Heart right ventricle (tissue), 16 donors: ENCODE results near the gene ACVR2A. TPM values are rescaled to one million over a fixed set of nuclear protein-coding genes. Genes with fewer than 3 reads are reported as not detected.

Source experiments
- ATAC-seq, 8 donors: fragments of 200-7000 bp; cut with Tn5 transposase; one replicate each; pipeline ENCODE4 v1.9.1; 2020; ENCODE audit warnings: mild to moderate bottlenecking in 8 of 8, moderate library complexity in 8 of 8, moderate number of reproducible peaks in 1 of 8
- DNase-seq, 2 donors: peaks; one replicate each; pipeline ENCODE4 v3.0.0-alpha.2; 2020
- H3K27ac ChIP-seq, 10 donors: fragments of 200-600 bp; sonication (generic) in 2 of 10; one replicate each; pipeline versions ENCODE4 v1.5.0 to v1.8.0; 2020 to 2022; ENCODE audit warnings: mild to moderate bottlenecking in 3 of 10
- H3K27me3 ChIP-seq, 7 donors: fragments of 200-600 bp; one replicate each; pipeline ENCODE4 v1.8.0; 2021 to 2022; ENCODE audit warnings: mild to moderate bottlenecking in 2 of 7
- H3K36me3 ChIP-seq, 9 donors: fragments of 200-600 bp; sonication (generic) in 1 of 9; one replicate each; pipeline versions ENCODE4 v1.5.0 to v1.8.0; 2020 to 2022; ENCODE audit warnings: mild to moderate bottlenecking in 2 of 9
- H3K4me1 ChIP-seq, 9 donors: fragments of 200-600 bp; sonication (generic) in 1 of 9; one replicate each; pipeline versions ENCODE4 v1.5.0 to v1.8.0; 2020 to 2022; ENCODE audit warnings: mild to moderate bottlenecking in 4 of 9
- H3K4me3 ChIP-seq, 10 donors: fragments of 200-600 bp; sonication (generic) in 2 of 10; one replicate each; pipeline versions ENCODE4 v1.5.0 to v1.8.0; 2020 to 2022; ENCODE audit warnings: mild to moderate bottlenecking in 7 of 10, moderate library complexity in 2 of 10
- H3K9me3 ChIP-seq, 11 donors: fragments of 200-600 bp in 10 of 11; sonication (generic) in 2 of 11; one replicate each; pipeline versions ENCODE4 v1.5.0 to v1.8.0; 2013 to 2022; ENCODE audit warnings: mild to moderate bottlenecking in 2 of 11, control low read depth in 1 of 11, moderate library complexity in 1 of 11
- WGBS, 2 donors: extraction: QIAGEN DNeasy Blood & Tissue Kit; methylation state at CpG; one replicate each; pipeline ENCODE4 v1.1.7; 2013; ENCODE audit warnings: inconsistent platforms in 1 of 2; 5-methylcytosine and 5-hydroxymethylcytosine counted together
- intact Hi-C, 10 donors: fragments of 100-400 bp; cut with DNase I; formaldehyde crosslinking; loops; one replicate each; pipeline versions ENCODE4 v1.11.1 to v1.14.2; 2022
- polyA plus RNA-seq, 2 donors: library from polyadenylated mRNA; stranded (reverse); fragments of 200-250 nt; gene quantifications; one replicate each; pipeline ENCODE4 v1.2.3, GENCODE V29; 2013
- total RNA-seq, 10 donors: library from RNA; stranded (reverse); fragmentation: NEBNext Ultra II Directional in 3 of 10; extraction: Animal tissue kit (Norgen Biotek cat#: 25700) in 3 of 10; gene quantifications; one replicate each; pipeline versions ENCODE4 v1.2.1 to v1.2.4, GENCODE V29; 2021 to 2023
- TF ChIP-seq, protein P1 (sequence below), 9 donors: fragments of 200-600 bp; sonication (generic) in 2 of 9; IDR thresholded peaks; one replicate each; pipeline versions ENCODE4 v1.5.0 to v1.8.0; 2021 to 2022; ENCODE audit warnings: antibody characterized with exemption in 9 of 9, mild to moderate bottlenecking in 5 of 9, moderate library complexity in 1 of 9
- donor health status: Arrhythmogenic right ventricular cardiomyopathy.
- donor health status: ischemic (EF 13 %, LVEDD 7.1; RV severe dilation, severe dysfunction).
- donor health status: healthy with polysubstance abuse.
- donor health status: DM: no; HTN: yes; CAD: no.
- donor health status: DM: no; HTN: no; CAD: no.
- donor health status: ischemic (EF 25% LVEDD 6.9; RV normal size, moderate dysfunction).
- donor health status: ischemic (EF 25% LVEDD 5.7; RV mildly dilated, moderate dysfunction).
- donor health status: healthy.
- donor health status: DM: yes; HTN: yes; CAD: no.
- donor health status: Ischemic cardiomyopathy.
- donor health status: ischemic (EF 35%, LVEDD 5.7; RV mildly dilated, moderate dysfunction).
- donor health status: nonischemic (EF 11% LVEDD 7.7; RV severe dilation, severe dysfunction).
- donor health status: DM: yes; HTN: yes; CAD: no.
- donor health status: PGD.
- donor health status: ischemic (EF 29% LVEDD 5.4; RV normal size, mild dysfunction).
- donor health status: nonischemic (EF 23%, LVEDD 6.1; RV moderate dilation, normal function).

The ACVR2A gene
- total and polyA plus RNA-seq, 12 donors, result 2.7 to 14.4 (median 11.2) TPM

DNA sequence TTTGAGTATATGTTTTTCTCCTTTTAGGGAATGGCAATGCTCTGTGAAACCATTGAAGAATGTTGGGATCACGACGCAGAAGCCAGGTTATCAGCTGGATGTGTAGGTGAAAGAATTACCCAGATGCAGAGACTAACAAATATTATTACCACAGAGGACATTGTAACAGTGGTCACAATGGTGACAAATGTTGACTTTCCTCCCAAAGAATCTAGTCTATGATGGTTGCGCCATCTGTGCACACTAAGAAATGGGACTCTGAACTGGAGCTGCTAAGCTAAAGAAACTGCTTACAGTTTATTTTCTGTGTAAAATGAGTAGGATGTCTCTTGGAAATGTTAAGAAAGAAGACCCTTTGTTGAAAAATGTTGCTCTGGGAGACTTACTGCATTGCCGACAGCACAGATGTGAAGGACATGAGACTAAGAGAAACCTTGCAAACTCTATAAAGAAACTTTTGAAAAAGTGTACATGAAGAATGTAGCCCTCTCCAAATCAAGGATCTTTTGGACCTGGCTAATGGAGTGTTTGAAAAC is 82.3 kb downstream of the ACVR2A start:
- Histone ChIP-seq H3K27ac (no peak overlapping the region), H3K36me3 (peaks cover 0 to 69% (median 12%) of the 10 kb centered on the region in 9 donors), H3K4me1 (peaks cover 0 to 19% (median 9%) of the 10 kb centered on the region in 9 donors), H3K9me3 (no peaks in the 10 kb centered on the region), H3K27me3 (no peaks in the 10 kb centered on the region), H3K4me3 (no peak overlapping the region)
- WGBS, 2 donors, result 97 to 98% methylated on average over 4 of the region's 4 CpGs
- TF ChIP-seq, protein P1, sequence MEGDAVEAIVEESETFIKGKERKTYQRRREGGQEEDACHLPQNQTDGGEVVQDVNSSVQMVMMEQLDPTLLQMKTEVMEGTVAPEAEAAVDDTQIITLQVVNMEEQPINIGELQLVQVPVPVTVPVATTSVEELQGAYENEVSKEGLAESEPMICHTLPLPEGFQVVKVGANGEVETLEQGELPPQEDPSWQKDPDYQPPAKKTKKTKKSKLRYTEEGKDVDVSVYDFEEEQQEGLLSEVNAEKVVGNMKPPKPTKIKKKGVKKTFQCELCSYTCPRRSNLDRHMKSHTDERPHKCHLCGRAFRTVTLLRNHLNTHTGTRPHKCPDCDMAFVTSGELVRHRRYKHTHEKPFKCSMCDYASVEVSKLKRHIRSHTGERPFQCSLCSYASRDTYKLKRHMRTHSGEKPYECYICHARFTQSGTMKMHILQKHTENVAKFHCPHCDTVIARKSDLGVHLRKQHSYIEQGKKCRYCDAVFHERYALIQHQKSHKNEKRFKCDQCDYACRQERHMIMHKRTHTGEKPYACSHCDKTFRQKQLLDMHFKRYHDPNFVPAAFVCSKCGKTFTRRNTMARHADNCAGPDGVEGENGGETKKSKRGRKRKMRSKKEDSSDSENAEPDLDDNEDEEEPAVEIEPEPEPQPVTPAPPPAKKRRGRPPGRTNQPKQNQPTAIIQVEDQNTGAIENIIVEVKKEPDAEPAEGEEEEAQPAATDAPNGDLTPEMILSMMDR (IDR thresholded peaks at IDR 0.05), result no peak
- no peak for ATAC-seq
- intact Hi-C loops, result no loop called here
- no peak for DNase-seq

DNA sequence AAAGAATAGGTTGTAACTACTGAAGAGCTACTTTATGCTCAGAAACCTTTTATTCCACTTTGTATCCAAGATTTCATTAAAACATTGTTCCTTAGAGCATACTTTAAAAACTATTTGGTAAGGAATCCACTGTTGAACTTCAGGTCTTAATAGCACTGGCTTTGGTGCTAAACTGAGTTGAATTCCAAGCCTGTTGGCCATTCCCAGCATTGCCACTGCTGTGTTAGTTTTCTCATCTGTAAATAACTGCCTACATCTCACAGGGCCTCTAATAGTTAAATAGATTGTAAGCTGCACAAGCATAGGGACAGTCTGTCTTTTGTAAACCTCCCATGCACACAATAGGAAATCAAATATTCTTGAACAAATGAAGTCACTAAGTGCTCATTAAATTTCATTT is 89.1 kb downstream of the ACVR2A start:
- intact Hi-C loops, result loop anchor here in 3 of 10 donors (10.0 kb wide), 2 partner anchors 1051 to 1061 kb away; no protein-coding TSS in a partner anchor
- Histone ChIP-seq H3K27me3 (no peaks in the 10 kb centered on the region), H3K4me3 (no peak overlapping the region), H3K36me3 (peaks cover 0 to 86% (median 32%) of the 10 kb centered on the region in 9 donors), H3K4me1 (no peaks in the 10 kb centered on the region), H3K9me3 (no peaks in the 10 kb centered on the region), H3K27ac (no peak overlapping the region)
- DNase-seq, result no peak
- TF ChIP-seq, protein P1 (IDR thresholded peaks at IDR 0.05), result no peak
- ATAC-seq, result no peak

DNA sequence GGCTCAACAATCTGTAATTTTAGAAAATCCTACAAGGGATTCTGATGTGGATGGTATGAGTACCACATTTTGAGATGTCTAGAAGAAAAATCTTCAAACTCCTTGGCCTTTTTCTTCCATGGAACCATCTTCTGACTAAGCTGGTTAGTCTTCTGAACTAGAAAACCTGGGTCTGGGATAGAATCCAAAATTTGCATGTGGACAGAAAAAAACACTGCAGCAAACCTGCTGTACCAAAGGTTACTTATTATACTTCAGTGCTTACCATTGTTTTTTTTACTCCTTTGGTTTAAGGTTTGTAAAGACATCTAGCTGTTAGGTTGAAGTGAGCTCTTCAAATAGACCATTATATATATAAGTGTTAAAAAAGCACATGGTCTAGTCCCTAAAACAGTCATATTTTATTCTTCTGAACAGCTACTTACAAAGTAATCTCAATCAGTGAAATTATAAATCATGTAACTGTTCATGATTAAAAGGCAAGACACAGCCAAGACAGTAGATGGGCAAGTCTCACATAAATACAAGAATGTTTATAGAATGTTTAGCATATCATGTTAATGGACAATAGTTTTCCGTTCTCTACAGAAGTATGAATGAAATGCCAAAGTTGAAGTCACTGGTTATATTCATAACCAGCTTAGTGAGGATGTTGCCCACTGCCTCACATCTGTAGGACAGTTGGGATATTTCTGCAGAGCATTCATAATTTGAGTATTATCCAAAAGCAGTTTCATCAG is 90.2 kb downstream of the ACVR2A start:
- Histone ChIP-seq H3K36me3 (peaks cover 0 to 86% (median 32%) of the 10 kb centered on the region in 9 donors), H3K27me3 (no peaks in the 10 kb centered on the region), H3K4me1 (peaks cover 0 to 4% (median 0%) of the 10 kb centered on the region in 9 donors), H3K4me3 (no peak overlapping the region), H3K9me3 (no peaks in the 10 kb centered on the region), H3K27ac (no peak overlapping the region)
- DNase-seq (no peak), ATAC-seq (no peak)
- TF ChIP-seq, protein P1 (IDR thresholded peaks at IDR 0.05), result no peak
- 81 to 82% methylated on average over 1 of the region's 1 CpG for WGBS, 2 donors
- intact Hi-C loops, result loop anchor here in 7 of 10 donors (5.0 to 10.0 kb wide), 5 partner anchors 572 to 1060 kb away; no protein-coding TSS in a partner anchor

DNA sequence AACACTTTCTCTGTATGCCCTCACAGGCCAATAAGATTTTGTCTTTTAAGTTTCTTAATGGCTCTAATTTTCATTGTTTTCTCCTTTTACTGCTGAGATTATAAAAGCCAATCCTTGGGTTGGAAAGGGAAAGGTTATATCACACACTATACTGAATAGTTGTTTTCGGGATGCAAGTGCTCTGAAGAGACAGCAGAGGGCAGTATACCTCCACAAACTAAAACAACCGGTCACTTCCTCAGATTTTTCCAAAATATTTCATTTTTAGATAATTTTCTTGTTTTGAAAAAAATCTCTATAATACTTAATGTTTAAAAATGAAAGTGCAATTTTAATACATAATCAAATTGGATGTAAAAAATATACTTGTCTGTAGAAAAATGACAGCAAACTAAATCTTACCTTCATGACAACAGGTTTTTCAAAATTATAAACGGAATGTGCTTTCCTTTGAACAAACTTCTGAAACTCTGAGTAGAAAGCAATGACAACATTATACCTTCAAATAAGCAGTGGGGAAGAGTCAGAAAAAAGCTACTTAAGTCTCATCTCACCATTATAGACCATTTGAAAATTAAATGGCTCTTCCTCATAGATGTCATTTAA is 93.0 kb downstream of the ACVR2A start:
- Histone ChIP-seq H3K4me3 (no peak overlapping the region), H3K36me3 (peaks cover 0 to 96% (median 28%) of the 10 kb centered on the region in 9 donors), H3K4me1 (peaks cover 0 to 4% (median 0%) of the 10 kb centered on the region in 9 donors), H3K9me3 (no peaks in the 10 kb centered on the region), H3K27ac (no peak overlapping the region), H3K27me3 (no peaks in the 10 kb centered on the region)
- intact Hi-C loops, result loop anchor here in 8 of 10 donors (1.0 to 10.0 kb wide), 7 partner anchors 569 to 1057 kb away; no protein-coding TSS in a partner anchor
- WGBS, 2 donors, result 39 to 40% methylated on average over 3 of the region's 3 CpGs
- TF ChIP-seq, protein P1 (IDR thresholded peaks at IDR 0.05), result peak; percentile 64 to 93 (median 90)
- ATAC-seq, result peak in 4 of 8 donors; percentile 44 to 62 (median 51)
- DNase-seq, result no peak
